GM19351 (cell line): Measurements from ENCODE around the gene ZNF175.

Source experiments
- ATAC-seq: cut with Tn5 transposase; IDR thresholded peaks from one replicate; pipeline ENCODE4 v1.9.1; 2021; ENCODE audit warnings: mild to moderate bottlenecking, moderate library complexity; ENCODE audit not compliant: unreplicated experiment

Gene ZNF175

GRCh38 chr19:51570962-51571575 lies at the start of gene ZNF175:
Gene ZNF175 (plus strand): TSS chr19:51571283. CDS start chr19:51573330, 2,047 bp downstream.
- peak; percentile 69 for ATAC-seq

GRCh38 chr19:51521357-51521756 lies 49.7 kb upstream of the ZNF175 start:
- ATAC-seq: no peak

GRCh38 chr19:51521781-51522180 lies 49.3 kb upstream of the ZNF175 start:
- no peak for ATAC-seq

- no peak for ATAC-seq
These were observed 46.3 kb upstream of the ZNF175 start for GRCh38 chr19:51524666-51525264.

- no peak for ATAC-seq
These were observed 45.4 kb upstream of the ZNF175 start for GRCh38 chr19:51525651-51526050.

GRCh38 chr19:51529301-51529700 lies 41.8 kb upstream of the ZNF175 start:
- ATAC-seq: no peak

- no peak for ATAC-seq
These were observed 40.5 kb upstream of the ZNF175 start for GRCh38 chr19:51530616-51531015.

- peak; percentile 94 for ATAC-seq
These were observed 39.5 kb upstream of the ZNF175 start, which contains the start of gene SIGLEC6 for GRCh38 chr19:51531349-51532315. Gene SIGLEC6 (minus strand): TSS chr19:51531670. CDS start chr19:51531648, 22 bp downstream.

GRCh38 chr19:51535535-51535934 lies 35.5 kb upstream of the ZNF175 start:
- no peak for ATAC-seq

GRCh38 chr19:51539821-51540366 lies 31.2 kb upstream of the ZNF175 start:
- ATAC-seq: no peak

- ATAC-seq: no peak
These were observed 29.4 kb upstream of the ZNF175 start for GRCh38 chr19:51541458-51542357.

GRCh38 chr19:51542699-51543098 lies 28.4 kb upstream of the ZNF175 start:
- ATAC-seq: no peak

- ATAC-seq: no peak
These were observed 27.0 kb upstream of the ZNF175 start for GRCh38 chr19:51544038-51544437.

GRCh38 chr19:51546107-51546649 lies 24.9 kb upstream of the ZNF175 start:
- no peak for ATAC-seq

- no peak for ATAC-seq
These were observed 24.3 kb upstream of the ZNF175 start for GRCh38 chr19:51546650-51547396.

GRCh38 chr19:51547397-51548212 lies 23.5 kb upstream of the ZNF175 start:
- no peak for ATAC-seq

- ATAC-seq: no peak
These were observed 22.9 kb upstream of the ZNF175 start for GRCh38 chr19:51548213-51548651.

GRCh38 chr19:51548891-51549305 lies 22.2 kb upstream of the ZNF175 start:
- ATAC-seq: no peak
